ENCODE data around the gene SLC25A51.

SLC25A51 gene

GRCh38 chr9:37916471-37917312, 12.8 kb upstream of the SLC25A51 start:
- no peaks in the 10 kb centered on the region for H3K9me2 ChIP-seq (replicated peaks; ENCODE audit: insufficient read depth, low read length)
- no peaks in the 10 kb centered on the region for H3K9me3 ChIP-seq (replicated peaks; ENCODE audit: insufficient read depth, low read length)
- no peaks in the 10 kb centered on the region for H3K36me3 ChIP-seq (replicated peaks; ENCODE audit: insufficient read depth, low read length)
- no peak overlapping the region for H3K4me3 ChIP-seq (ENCODE audit: low read length)
- no peak for TF ChIP-seq EZH2phosphoT487 (IDR thresholded peaks at IDR 0.05; ENCODE audit: low read length)
- TF ChIP-seq, protein P1, sequence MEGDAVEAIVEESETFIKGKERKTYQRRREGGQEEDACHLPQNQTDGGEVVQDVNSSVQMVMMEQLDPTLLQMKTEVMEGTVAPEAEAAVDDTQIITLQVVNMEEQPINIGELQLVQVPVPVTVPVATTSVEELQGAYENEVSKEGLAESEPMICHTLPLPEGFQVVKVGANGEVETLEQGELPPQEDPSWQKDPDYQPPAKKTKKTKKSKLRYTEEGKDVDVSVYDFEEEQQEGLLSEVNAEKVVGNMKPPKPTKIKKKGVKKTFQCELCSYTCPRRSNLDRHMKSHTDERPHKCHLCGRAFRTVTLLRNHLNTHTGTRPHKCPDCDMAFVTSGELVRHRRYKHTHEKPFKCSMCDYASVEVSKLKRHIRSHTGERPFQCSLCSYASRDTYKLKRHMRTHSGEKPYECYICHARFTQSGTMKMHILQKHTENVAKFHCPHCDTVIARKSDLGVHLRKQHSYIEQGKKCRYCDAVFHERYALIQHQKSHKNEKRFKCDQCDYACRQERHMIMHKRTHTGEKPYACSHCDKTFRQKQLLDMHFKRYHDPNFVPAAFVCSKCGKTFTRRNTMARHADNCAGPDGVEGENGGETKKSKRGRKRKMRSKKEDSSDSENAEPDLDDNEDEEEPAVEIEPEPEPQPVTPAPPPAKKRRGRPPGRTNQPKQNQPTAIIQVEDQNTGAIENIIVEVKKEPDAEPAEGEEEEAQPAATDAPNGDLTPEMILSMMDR (IDR thresholded peaks at IDR 0.05; ENCODE audit: low read length) = no peak
- TF ChIP-seq EZH2 (optimal IDR thresholded peaks at IDR 0.05; ENCODE audit: low read depth, low read length) = no peak
- no peak for DNase-seq
- no peaks in the 10 kb centered on the region for H3K27me3 ChIP-seq (replicated peaks; ENCODE audit: insufficient read depth, low read length)
- H3K27ac ChIP-seq (ENCODE audit: low read length) = no peak overlapping the region
- peaks cover 2% of the 10 kb centered on the region; the same call in 1 of the 2 replicates for H3K4me1 ChIP-seq (ENCODE audit: low read length)
- H3F3A ChIP-seq (ENCODE audit: insufficient read depth, low read length) = no peaks in the 10 kb centered on the region
- no peak overlapping the region for H3K4me2 ChIP-seq (ENCODE audit: low read depth, low read length)
- H2AFZ ChIP-seq (ENCODE audit: low read length) = no peak overlapping the region
- no peak overlapping the region for H3K9ac ChIP-seq (ENCODE audit: low read length)
- no peaks in the 10 kb centered on the region for H4K20me1 ChIP-seq (ENCODE audit: insufficient read depth, low read length)
- H3K79me2 ChIP-seq (ENCODE audit: low read length) = no peaks in the 10 kb centered on the region

DNA sequence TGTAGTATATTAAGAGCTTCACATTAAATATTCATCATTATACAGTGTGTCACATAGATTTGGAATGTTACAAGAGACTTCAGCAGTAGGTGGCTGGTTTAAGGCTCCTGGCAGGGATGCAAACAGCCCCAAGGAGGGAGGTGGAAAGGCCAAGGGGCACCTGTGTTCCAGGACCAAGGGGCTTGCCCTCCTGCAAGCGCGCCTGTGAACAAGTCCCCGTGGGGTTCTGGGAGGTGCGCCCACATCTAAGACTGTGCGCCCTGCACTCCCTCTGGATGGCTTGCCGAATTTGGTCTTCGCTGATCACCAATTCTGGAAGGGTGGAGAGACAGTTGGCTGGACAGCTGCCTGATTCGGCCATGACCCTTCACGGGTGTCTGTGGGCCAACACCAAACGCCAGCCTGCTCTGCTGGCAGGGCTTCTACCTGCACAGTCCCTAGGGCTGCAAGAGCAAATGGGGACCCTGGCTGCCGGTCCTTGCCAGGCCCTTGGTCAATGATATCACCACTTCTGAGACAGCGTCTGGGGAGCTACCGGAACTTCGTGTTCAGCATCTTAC, 12.1 kb upstream of the SLC25A51 start:
- no peaks in the 10 kb centered on the region for H3K27me3 ChIP-seq (replicated peaks; ENCODE audit: insufficient read depth, low read length)
- H3K9me3 ChIP-seq (replicated peaks; ENCODE audit: insufficient read depth, low read length) = no peaks in the 10 kb centered on the region
- no peak for DNase-seq
- no peaks in the 10 kb centered on the region for H3K9me2 ChIP-seq (replicated peaks; ENCODE audit: insufficient read depth, low read length)
- no peaks in the 10 kb centered on the region for H3F3A ChIP-seq (ENCODE audit: insufficient read depth, low read length)
- TF ChIP-seq EZH2phosphoT487 (IDR thresholded peaks at IDR 0.05; ENCODE audit: low read length) = no peak
- TF ChIP-seq, protein P1 (IDR thresholded peaks at IDR 0.05; ENCODE audit: low read length) = no peak
- H3K36me3 ChIP-seq (replicated peaks; ENCODE audit: insufficient read depth, low read length) = no peaks in the 10 kb centered on the region
- H3K4me2 ChIP-seq (ENCODE audit: low read depth, low read length) = no peak overlapping the region
- H3K4me1 ChIP-seq (ENCODE audit: low read length) = no peaks in the 10 kb centered on the region
- H2AFZ ChIP-seq (ENCODE audit: low read length) = no peak overlapping the region
- H4K20me1 ChIP-seq (ENCODE audit: insufficient read depth, low read length) = no peaks in the 10 kb centered on the region
- no peaks in the 10 kb centered on the region for H3K79me2 ChIP-seq (ENCODE audit: low read length)
- H3K27ac ChIP-seq (ENCODE audit: low read length) = no peak overlapping the region
- H3K4me3 ChIP-seq (ENCODE audit: low read length) = no peak overlapping the region
- H3K9ac ChIP-seq (ENCODE audit: low read length) = no peak overlapping the region

GRCh38 chr9:37914701-37915358, 10.9 kb upstream of the SLC25A51 start:
- Histone ChIP-seq H3F3A (ENCODE audit: insufficient read depth, low read length) (no peaks in the 10 kb centered on the region), H3K9ac (ENCODE audit: low read length) (no peak overlapping the region), H3K36me3 (replicated peaks; ENCODE audit: insufficient read depth, low read length) (no peaks in the 10 kb centered on the region), H3K4me1 (ENCODE audit: low read length) (no peaks in the 10 kb centered on the region), H3K27ac (ENCODE audit: low read length) (no peak overlapping the region), H3K4me3 (ENCODE audit: low read length) (no peak overlapping the region), H3K9me2 (replicated peaks; ENCODE audit: insufficient read depth, low read length) (no peaks in the 10 kb centered on the region), H3K9me3 (replicated peaks; ENCODE audit: insufficient read depth, low read length) (no peaks in the 10 kb centered on the region), H4K20me1 (ENCODE audit: insufficient read depth, low read length) (no peaks in the 10 kb centered on the region), H2AFZ (ENCODE audit: low read length) (no peak overlapping the region), H3K4me2 (ENCODE audit: low read depth, low read length) (no peak overlapping the region), H3K79me2 (ENCODE audit: low read length) (no peaks in the 10 kb centered on the region), H3K27me3 (replicated peaks; ENCODE audit: insufficient read depth, low read length) (no peaks in the 10 kb centered on the region)
- TF ChIP-seq EZH2phosphoT487 (IDR thresholded peaks at IDR 0.05; ENCODE audit: low read length) (no peak), EZH2 (optimal IDR thresholded peaks at IDR 0.05; ENCODE audit: low read depth, low read length) (no peak)
- TF ChIP-seq, protein P1 (IDR thresholded peaks at IDR 0.05; ENCODE audit: low read length) = no peak
- no peak for DNase-seq
